IMR-90 (cell line): ENCODE measurements around the gene FAM131C. TPM values are rescaled to one million over a fixed set of nuclear protein-coding genes. Genes with fewer than 3 reads are reported as not detected.
A peak's percentile ranks its signal among the peaks of the same experiment; 100 is the strongest.

ENCODE experiments used
- ATAC-seq: fragments of 200-7000 bp; cut with Tn5 transposase; 2 replicates; pipeline ENCODE4 v1.9.1; 2020; ENCODE audit warnings: low read depth, mild to moderate bottlenecking, moderate library complexity
- BruUV-seq: library from RNA; stranded (reverse); fragments of 400-500 nt; replicated peaks from 2 replicates; lab custom pipeline; 2021; lab: Mats Ljungman, UMichigan
- CTCF ChIA-PET: fragments of 300-600 bp; formaldehyde crosslinking; extraction: SDS; loops from one replicate; lab custom pipeline; 2021; ENCODE audit warnings: antibody characterized with exemption; lab: Yijun Ruan, JAX
- POLR2A ChIA-PET: fragments of 300-600 bp; sonication (Branson Sonifier 250); formaldehyde crosslinking; loops from one replicate; lab custom pipeline; 2022; ENCODE audit warnings: antibody characterized with exemption; ENCODE audit not compliant: unreplicated experiment; lab: Charles Lee
- DNase-seq: peaks from one replicate; pipeline ENCODE4 v3.0.0; 2013
- H2AFZ ChIP-seq: replicated peaks from 2 replicates; pipeline ENCODE3; 2013; ENCODE audit warnings: low read length, mild to moderate bottlenecking; ENCODE audit not compliant: poor library complexity
- H2AK5ac ChIP-seq: 2 replicates; pipeline ENCODE4 v1.6.1; 2013; ENCODE audit warnings: low read depth, low read length, inconsistent platforms
- H2AK9ac ChIP-seq: replicated peaks from 2 replicates; pipeline ENCODE3; 2013; ENCODE audit warnings: mild to moderate bottlenecking, low read depth, low read length, moderate library complexity; ENCODE audit not compliant: poor library complexity
- H2BK120ac ChIP-seq: 2 replicates; pipeline ENCODE4 v1.6.1; 2013; ENCODE audit warnings: low read depth, low read length, inconsistent platforms
- H2BK15ac ChIP-seq: 3 replicates; pipeline ENCODE4 v1.6.1; 2013; ENCODE audit warnings: low read depth, low read length, inconsistent platforms
- H2BK20ac ChIP-seq: 2 replicates; pipeline ENCODE4 v1.6.1; 2013; ENCODE audit warnings: low read depth, mild to moderate bottlenecking, inconsistent platforms, low read length, moderate library complexity
- H2BK5ac ChIP-seq: 2 replicates; pipeline ENCODE4 v1.6.1; 2013; ENCODE audit warnings: mild to moderate bottlenecking, low read depth, low read length, inconsistent platforms; ENCODE audit not compliant: poor library complexity, severe bottlenecking
- H3K14ac ChIP-seq: replicated peaks from 2 replicates; pipeline ENCODE4 v1.6.1; 2013; ENCODE audit warnings: low read depth, low read length, inconsistent platforms
- H3K18ac ChIP-seq: 2 replicates; pipeline ENCODE4 v1.6.1; 2013; ENCODE audit warnings: low read depth, low read length, control low read depth
- H3K23ac ChIP-seq: 2 replicates; pipeline ENCODE4 v1.6.1; 2013; ENCODE audit warnings: low read depth, low read length, inconsistent platforms
- H3K27ac ChIP-seq: 2 replicates; pipeline ENCODE4 v1.5.1; 2013; ENCODE audit warnings: mild to moderate bottlenecking, control low read depth, low read length; ENCODE audit not compliant: insufficient read depth
- H3K27me3 ChIP-seq: 2 replicates; pipeline ENCODE4 v1.6.1; 2013; ENCODE audit warnings: low read length; ENCODE audit not compliant: control insufficient read depth, insufficient read depth
- H3K36me3 ChIP-seq: 2 replicates; pipeline ENCODE4 v1.6.1; 2013; ENCODE audit warnings: low read length, mixed read lengths; ENCODE audit not compliant: control insufficient read depth, insufficient read depth
- H3K4ac ChIP-seq: 2 replicates; pipeline ENCODE4 v1.6.1; 2013; ENCODE audit warnings: low read depth, low read length, inconsistent platforms
- H3K4me1 ChIP-seq: 2 replicates; pipeline ENCODE4 v1.6.1; 2013; ENCODE audit warnings: low read length, mixed read lengths; ENCODE audit not compliant: control insufficient read depth, insufficient read depth
- H3K4me2 ChIP-seq: 2 replicates; pipeline ENCODE4 v1.6.1; 2013; ENCODE audit warnings: low read depth, mild to moderate bottlenecking, control low read depth, low read length, moderate library complexity
- H3K4me3 ChIP-seq: 2 replicates; pipeline ENCODE4 v1.5.1; 2013; ENCODE audit warnings: low read depth, mild to moderate bottlenecking, control low read depth, low read length, moderate library complexity; ENCODE audit not compliant: insufficient read depth
- H3K56ac ChIP-seq: 2 replicates; pipeline ENCODE4 v1.6.1; 2013; ENCODE audit warnings: low read length, inconsistent platforms; ENCODE audit not compliant: insufficient read depth; ENCODE audit errors: extremely low read depth
- H3K79me1 ChIP-seq, 2 experiments: 2 replicates each; pipeline ENCODE4 v1.6.1; 2013; ENCODE audit warnings: low read length in 2 of 2, inconsistent platforms in 1 of 2, low read depth in 1 of 2
- H3K9ac ChIP-seq: 2 replicates; pipeline ENCODE4 v1.6.1; 2013; ENCODE audit warnings: low read depth, low read length, control low read depth
- H3K9me1 ChIP-seq: 2 replicates; pipeline ENCODE4 v1.6.1; 2013; ENCODE audit warnings: low read length, inconsistent platforms; ENCODE audit not compliant: insufficient read depth
- H3K9me3 ChIP-seq: 2 replicates; pipeline ENCODE4 v1.6.1; 2013; ENCODE audit warnings: low read length; ENCODE audit not compliant: control insufficient read depth, insufficient read depth
- H4K20me1 ChIP-seq: 2 replicates; pipeline ENCODE4 v1.6.1; 2013; ENCODE audit warnings: low read length, inconsistent platforms; ENCODE audit not compliant: insufficient read depth
- H4K5ac ChIP-seq: 2 replicates; pipeline ENCODE4 v1.6.1; 2013; ENCODE audit warnings: mild to moderate bottlenecking, low read depth, low read length, control low read depth
- H4K8ac ChIP-seq, 2 experiments: 2 replicates each; pipeline ENCODE4 v1.6.1; 2013; ENCODE audit warnings: low read depth in 2 of 2, low read length in 2 of 2, control low read depth in 1 of 2, inconsistent platforms in 1 of 2
- H4K91ac ChIP-seq: 2 replicates; pipeline ENCODE4 v1.6.1; 2013; ENCODE audit warnings: low read depth, low read length, inconsistent platforms; ENCODE audit not compliant: insufficient read depth
- BHLHE40 ChIP-seq: fragments of 150-350 bp; IDR thresholded peaks from 2 replicates; pipeline ENCODE4 v1.6.1; 2016; ENCODE audit warnings: mild to moderate bottlenecking, low read depth, low read length
- CEBPB ChIP-seq: IDR thresholded peaks from 2 replicates; pipeline ENCODE4 v1.6.1; 2012; ENCODE audit warnings: low read depth, low read length, improper control_type of control experiment
- CTCF ChIP-seq: conservative IDR thresholded peaks from 2 replicates; pipeline ENCODE4 v1.5.1; 2012; ENCODE audit warnings: mild to moderate bottlenecking, low read depth, low read length, improper control_type of control experiment
- ELK1 ChIP-seq: fragments of 150-350 bp; IDR thresholded peaks from 2 replicates; pipeline ENCODE4 v1.6.1; 2016; ENCODE audit warnings: low read depth, mild to moderate bottlenecking, low read length, moderate library complexity, borderline replicate concordance
- FOS ChIP-seq: fragments of 150-350 bp; IDR thresholded peaks from 2 replicates; pipeline ENCODE4 v1.6.1; 2016; ENCODE audit warnings: low read depth, low read length
- MXI1 ChIP-seq: IDR thresholded peaks from 2 replicates; pipeline ENCODE4 v1.6.1; 2012; ENCODE audit warnings: low read depth, mild to moderate bottlenecking, low read length, moderate library complexity, borderline replicate concordance
- POLR2A ChIP-seq: IDR thresholded peaks from 2 replicates; pipeline ENCODE4 v1.6.1; 2012; ENCODE audit warnings: mild to moderate bottlenecking, low read depth, low read length
- RAD21 ChIP-seq: IDR thresholded peaks from 2 replicates; pipeline ENCODE4 v1.6.1; 2012; ENCODE audit warnings: low read length, improper control_type of control experiment
- RCOR1 ChIP-seq: IDR thresholded peaks from 2 replicates; pipeline ENCODE4 v1.6.1; 2012; ENCODE audit warnings: mild to moderate bottlenecking, low read length, improper control_type of control experiment; ENCODE audit not compliant: insufficient replicate concordance
- SMC3 ChIP-seq: fragments of 150-350 bp; IDR thresholded peaks from 2 replicates; pipeline ENCODE4 v1.6.1; 2016; ENCODE audit warnings: low read depth, mild to moderate bottlenecking, antibody characterized with exemption, low read length, moderate library complexity
- WGBS, 2 experiments: methylation state at CpG; one replicate each; pipeline versions ENCODE4 v1.1.5 to v1.1.7; 2013; ENCODE audit warnings: missing lambda C conversion rate in 2 of 2; ENCODE audit not compliant: insufficient read length in 1 of 2; ENCODE audit errors: extremely low coverage in 2 of 2; 5-methylcytosine and 5-hydroxymethylcytosine counted together
- dilution Hi-C: fragments of 300-500 bp; cut with HindIII; formaldehyde crosslinking; loops from one replicate; pipeline ENCODE4 v1.14.3; 2018; ENCODE audit warnings: low sequenced_read_pairs; ENCODE audit not compliant: unreplicated experiment
- in situ Hi-C: fragments of 300-500 bp; cut with MboI; formaldehyde crosslinking; loops from 3 replicates; pipeline ENCODE4 v1.14.3; 2019; ENCODE audit warnings: low sequenced_read_pairs, inconsistent platforms, mixed read lengths
- intact Hi-C: fragments of 100-400 bp; cut with micrococcal nuclease; formaldehyde crosslinking; loops from 2 replicates; pipeline ENCODE4 v1.10.0; 2022
- polyA plus RNA-seq, 3 experiments: library from polyadenylated mRNA; depleted of rRNA; stranded (reverse); fragments of >200 nt; gene quantifications; 2 replicates each; pipeline ENCODE4 v1.2.3, GENCODE V29; 2012; ENCODE audit warnings: low replicate concordance in 1 of 3
- total RNA-seq: library from RNA; depleted of rRNA; stranded (reverse); fragments of >200 nt; gene quantifications from 2 replicates; pipeline ENCODE4 v1.2.3, GENCODE V29; 2012
- TF ChIP-seq, protein P1 (sequence below): fragments of 150-350 bp; IDR thresholded peaks from 2 replicates; pipeline ENCODE4 v1.6.1; 2017; ENCODE audit warnings: mild to moderate bottlenecking, antibody characterized with exemption, low read length, low read depth

Gene FAM131C
- total and polyA plus RNA-seq, 2 of the 4 experiments (the other 2 are of a cell fraction) = 0.18 to 1.0 TPM

GRCh38 chr1:16093611-16094010 lies 20.2 kb upstream of the FAM131C start:
- H2AK5ac ChIP-seq = no peak overlapping the region
- H2BK15ac ChIP-seq = no peak overlapping the region
- ATAC-seq = peak; percentile 24; the same call in 1 of the 2 replicates
- no peaks in the 10 kb centered on the region for H3K79me1 ChIP-seq
- H3K27me3 ChIP-seq = peaks cover 7% of the 10 kb centered on the region; the same call in 1 of the 2 replicates
- no peak overlapping the region for H3K23ac ChIP-seq
- intact Hi-C loops = no loop called here
- H4K20me1 ChIP-seq = no peaks in the 10 kb centered on the region
- no peak overlapping the region for H2BK120ac ChIP-seq
- DNase-seq = no peak
- H2AFZ ChIP-seq = peak overlapping the region; percentile 58
- no TSS peak for BruUV-seq
- 67% methylated on average over 5 of the region's 9 CpGs; no CpG with 5 or more reads in 1 of the 2 experiments for WGBS, 2 experiments
- no peak for TF ChIP-seq MXI1
- TF ChIP-seq ELK1 = no peak
- TF ChIP-seq POLR2A = no peak
- TF ChIP-seq CTCF = no peak
- TF ChIP-seq FOS = no peak
- no peak for TF ChIP-seq BHLHE40
- no peak for TF ChIP-seq SMC3
- TF ChIP-seq, protein P1, sequence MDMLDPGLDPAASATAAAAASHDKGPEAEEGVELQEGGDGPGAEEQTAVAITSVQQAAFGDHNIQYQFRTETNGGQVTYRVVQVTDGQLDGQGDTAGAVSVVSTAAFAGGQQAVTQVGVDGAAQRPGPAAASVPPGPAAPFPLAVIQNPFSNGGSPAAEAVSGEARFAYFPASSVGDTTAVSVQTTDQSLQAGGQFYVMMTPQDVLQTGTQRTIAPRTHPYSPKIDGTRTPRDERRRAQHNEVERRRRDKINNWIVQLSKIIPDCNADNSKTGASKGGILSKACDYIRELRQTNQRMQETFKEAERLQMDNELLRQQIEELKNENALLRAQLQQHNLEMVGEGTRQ = no peak
- no peak for TF ChIP-seq CEBPB
- no peak for TF ChIP-seq RAD21
- no peak for TF ChIP-seq RCOR1
- H2BK20ac ChIP-seq = no peak overlapping the region
- in situ Hi-C loops = no loop called here
- CTCF ChIA-PET = no interaction called here
- POLR2A ChIA-PET = no interaction called here
- H4K91ac ChIP-seq = no peak overlapping the region
- H3K4ac ChIP-seq = no peak overlapping the region
- H3K9me1 ChIP-seq = no peaks in the 10 kb centered on the region
- no peak overlapping the region for H3K27ac ChIP-seq
- H3K9ac ChIP-seq = no peak overlapping the region
- H3K9me3 ChIP-seq = no peaks in the 10 kb centered on the region
- peaks cover 8% of the 10 kb centered on the region for H3K4me1 ChIP-seq
- no peaks in the 10 kb centered on the region for H3K36me3 ChIP-seq
- no peak overlapping the region for H2AK9ac ChIP-seq
- H4K8ac ChIP-seq = no peak overlapping the region
- H3K18ac ChIP-seq = no peak overlapping the region
- H2BK5ac ChIP-seq = no peak overlapping the region
- dilution Hi-C loops = no loop called here
- no peak overlapping the region for H3K14ac ChIP-seq
- H3K4me3 ChIP-seq = no peak overlapping the region
- H4K5ac ChIP-seq = peak overlapping the region; percentile 35; the same call in 1 of the 2 replicates
- H3K56ac ChIP-seq = no peak overlapping the region
- no peak overlapping the region for H3K4me2 ChIP-seq
